Gastrocnemius medialis (tissue), 4 donors: ENCODE results near the gene DYNLL1.
A peak's percentile ranks its signal among the peaks of the same experiment; 100 is the strongest.

Experiments used
- CTCF ChIP-seq, 5 experiments: fragments of 450-650 bp in 3 of 5; fragments of 200-600 bp in 2 of 5; sonication (generic) in 2 of 5; IDR thresholded peaks in 4 of 5; conservative IDR thresholded peaks in 1 of 5; 1 replicate in 4 of 5; 2 replicates in 1 of 5; pipeline ENCODE4 v1.5.1; 2016 to 2019; ENCODE audit warnings: antibody characterized with exemption in 5 of 5, mild to moderate bottlenecking in 3 of 5, moderate library complexity in 3 of 5
- POLR2A ChIP-seq, 2 donors: fragments of 450-650 bp; IDR thresholded peaks; one replicate each; pipeline ENCODE4 v1.6.1; 2017; ENCODE audit warnings: antibody characterized with exemption in 2 of 2, mild to moderate bottlenecking in 2 of 2, moderate library complexity in 2 of 2

GRCh38 chr12:120534703-120535655 lies 39.1 kb downstream of the DYNLL1 start:
- TF ChIP-seq CTCF (IDR thresholded peaks at IDR 0.05 in 4 of 5, conservative IDR thresholded peaks at IDR 0.05 in 1 of 5) = no peak
- TF ChIP-seq POLR2A (IDR thresholded peaks at IDR 0.05) = peak in 1 of 2 donors; percentile 12
